SKM-1 (cell line): ENCODE data around the gene TTC13.

Experiments
- DNase-seq: peaks from one replicate; lab custom pipeline; 2025; ENCODE audit not compliant: unreplicated experiment; lab: John Stamatoyannopoulos, UW

TTC13 gene

GRCh38 chr1:230857822-230858221 is 120.8 kb downstream of the TTC13 start:
- DNase-seq, result no peak

- DNase-seq, result no peak
Observed at GRCh38 chr1:230857077-230857476, 121.6 kb downstream of the TTC13 start.
